Endothelial cell of umbilical vein (primary cell): ENCODE data around the gene BBS10. TPM values are rescaled to one million over a fixed set of nuclear protein-coding genes. Genes with fewer than 3 reads are reported as not detected.

Experiments used
- BruUV-seq: library from RNA; stranded (reverse); fragments of 400-500 nt; replicated peaks from 2 replicates; lab custom pipeline; 2021; lab: Mats Ljungman, UMichigan
- CTCF ChIA-PET: fragments of 300-600, 350-600 bp; sonication (Branson Sonifier 250); formaldehyde crosslinking; loops from one replicate; lab custom pipeline; 2021; ENCODE audit warnings: antibody characterized with exemption, inconsistent platforms; lab: Charles Lee
- POLR2A ChIA-PET: fragments of 300-600, 350-600 bp; sonication (Branson Sonifier 250); formaldehyde crosslinking; loops from one replicate; lab custom pipeline; 2021; ENCODE audit warnings: antibody characterized with exemption, inconsistent platforms; lab: Charles Lee
- DNase-seq: peaks from one replicate; pipeline ENCODE4 v3.0.0-alpha.2; 2011; ENCODE audit warnings: low read depth, low spot score
- FAIRE-seq: peaks from 2 replicates; lab custom pipeline; 2011; peaks lifted over from hg19 to GRCh38; lab: Jason Lieb, UNC
- H2AFZ ChIP-seq: 2 replicates; pipeline ENCODE4 v1.6.0; 2012; ENCODE audit warnings: low read depth, low read length, control low read depth, inconsistent platforms
- H3K27ac ChIP-seq: 2 replicates; pipeline ENCODE4 v1.5.1; 2011; ENCODE audit warnings: low read depth, mild to moderate bottlenecking, control low read depth, low read length, moderate library complexity; ENCODE audit not compliant: insufficient read depth
- H3K27me3 ChIP-seq, 2 experiments: 2 replicates each; pipeline versions ENCODE4 v1.6.0 to v1.6.1; 2011; ENCODE audit warnings: low read length in 2 of 2, mixed read lengths in 1 of 2; ENCODE audit not compliant: control insufficient read depth in 2 of 2, insufficient read depth in 2 of 2
- H3K36me3 ChIP-seq, 2 experiments: 2 replicates in 1 of 2; 3 replicates in 1 of 2; pipeline ENCODE4 v1.5.1; 2011; ENCODE audit warnings: low read length in 2 of 2, mild to moderate bottlenecking in 1 of 2, moderate library complexity in 1 of 2; ENCODE audit not compliant: control insufficient read depth in 2 of 2, insufficient read depth in 2 of 2; ENCODE audit errors: extremely low read depth in 1 of 2
- H3K4me1 ChIP-seq: 3 replicates; pipeline ENCODE4 v1.5.1; 2011; ENCODE audit warnings: mild to moderate bottlenecking, low read length; ENCODE audit not compliant: control insufficient read depth, insufficient read depth; ENCODE audit errors: extremely low read depth
- H3K4me2 ChIP-seq: 2 replicates; pipeline ENCODE4 v1.6.1; 2011; ENCODE audit warnings: low read length, control low read depth, mixed read lengths; ENCODE audit not compliant: insufficient read depth
- H3K4me3 ChIP-seq, 3 experiments: fragments of 200-600 bp in 1 of 3; sonication (generic), shearing (Covaris generic) in 1 of 3; replicated peaks in 1 of 3; 2 replicates each; pipeline ENCODE4 v1.5.1; 2011 to 2016; ENCODE audit warnings: control low read depth in 3 of 3, low read length in 3 of 3, mild to moderate bottlenecking in 2 of 3, inconsistent platforms in 1 of 3, low read depth in 1 of 3, moderate library complexity in 1 of 3; ENCODE audit not compliant: insufficient read depth in 1 of 3
- H3K79me2 ChIP-seq: 2 replicates; pipeline ENCODE4 v1.6.0; 2012; ENCODE audit warnings: low read length, inconsistent platforms; ENCODE audit not compliant: control insufficient read depth, insufficient read depth
- H3K9ac ChIP-seq: replicated peaks from 2 replicates; pipeline ENCODE3; 2011; ENCODE audit warnings: low read length, control low read depth; ENCODE audit not compliant: insufficient read depth; ENCODE audit errors: extremely low read depth
- H3K9me1 ChIP-seq: replicated peaks from 3 replicates; pipeline ENCODE4 v1.6.0; 2011; ENCODE audit warnings: mild to moderate bottlenecking, low read length; ENCODE audit not compliant: control insufficient read depth, insufficient read depth; ENCODE audit errors: extremely low read depth
- H3K9me3 ChIP-seq: replicated peaks from 2 replicates; pipeline ENCODE4 v1.5.1; 2012; ENCODE audit warnings: low read length, inconsistent platforms; ENCODE audit not compliant: control insufficient read depth, insufficient read depth
- H4K20me1 ChIP-seq: replicated peaks from 2 replicates; pipeline ENCODE3; 2011; ENCODE audit warnings: mild to moderate bottlenecking, low read length; ENCODE audit not compliant: control insufficient read depth, insufficient read depth; ENCODE audit errors: extremely low read depth
- EZH2 ChIP-seq: IDR thresholded peaks from 2 replicates; pipeline ENCODE4 v1.6.1; 2012; ENCODE audit warnings: borderline replicate concordance, low read depth, mild to moderate bottlenecking, moderate library complexity, low read length, inconsistent platforms; ENCODE audit not compliant: severe bottlenecking
- FOS ChIP-seq: IDR thresholded peaks from 2 replicates; pipeline ENCODE4 v1.6.1; 2011; ENCODE audit warnings: mild to moderate bottlenecking, low read length, moderate library complexity, borderline replicate concordance; ENCODE audit not compliant: insufficient read depth
- GATA2 ChIP-seq: IDR thresholded peaks from 2 replicates; pipeline ENCODE4 v1.7.0; 2011; ENCODE audit warnings: low read depth, mild to moderate bottlenecking, moderate library complexity, mixed read lengths, low read length; ENCODE audit not compliant: insufficient read length, insufficient read depth
- JUN ChIP-seq: IDR thresholded peaks from 2 replicates; pipeline ENCODE4 v1.6.1; 2011; ENCODE audit warnings: borderline replicate concordance, low read depth; ENCODE audit not compliant: insufficient read length, insufficient read depth
- MYC ChIP-seq: IDR thresholded peaks from one replicate; pipeline ENCODE4 v1.6.1; 2011; ENCODE audit warnings: mild to moderate bottlenecking, low read depth, low read length
- POLR2A ChIP-seq: IDR thresholded peaks from 2 replicates; pipeline ENCODE4 v1.6.1; 2012; ENCODE audit warnings: low read depth, mild to moderate bottlenecking, control low read depth, low read length
- POLR2AphosphoS5 ChIP-seq: IDR thresholded peaks from 2 replicates; pipeline ENCODE4 v1.6.1; 2012; ENCODE audit warnings: low read depth, mild to moderate bottlenecking, control low read depth, low read length, moderate library complexity; ENCODE audit not compliant: insufficient read depth
- dilution Hi-C: fragments of 300-500 bp; cut with MboI; formaldehyde crosslinking; loops from one replicate; pipeline ENCODE4 v1.15.0; 2019; ENCODE audit warnings: low sequenced_read_pairs; ENCODE audit not compliant: extremely low pct_ligation_motif_present
- intact Hi-C: fragments of 100-400 bp; cut with micrococcal nuclease; formaldehyde crosslinking; loops from one replicate; pipeline ENCODE4 v1.10.0; 2022
- polyA plus RNA-seq, 4 experiments: library from polyadenylated mRNA; depleted of rRNA in 3 of 4; stranded (reverse) in 3 of 4; unstranded in 1 of 4; fragments of >200 nt; gene quantifications; 2 replicates each; pipeline versions ENCODE4 v1.2.1 to v1.2.3, GENCODE V29; 2011 to 2012; ENCODE audit warnings: missing spikeins in 1 of 4
- total RNA-seq: library from RNA; stranded (reverse); gene quantifications from 2 replicates; pipeline ENCODE4 v1.2.3, GENCODE V29; 2021
- TF ChIP-seq, protein P1 (sequence below), 2 donors: IDR thresholded peaks; 1 replicate in 1 of 2; 2 replicates in 1 of 2; pipeline ENCODE4 v1.5.1; 2011; ENCODE audit warnings: low read length in 2 of 2, mild to moderate bottlenecking in 2 of 2, moderate library complexity in 2 of 2, control low read depth in 1 of 2, inconsistent platforms in 1 of 2, low read depth in 1 of 2; ENCODE audit not compliant: insufficient read depth in 1 of 2; ENCODE audit errors: extremely low read depth in 1 of 2
- TF ChIP-seq, protein P2 (sequence below): IDR thresholded peaks from 2 replicates; pipeline ENCODE4 v1.6.1; 2011; ENCODE audit not compliant: insufficient read depth, insufficient read length

The BBS10 gene
- total and polyA plus RNA-seq, 2 donors (not counting 3 experiments of a cell fraction or from before 2014, with no cell fraction given), result 3.4 to 7.8 TPM

DNA sequence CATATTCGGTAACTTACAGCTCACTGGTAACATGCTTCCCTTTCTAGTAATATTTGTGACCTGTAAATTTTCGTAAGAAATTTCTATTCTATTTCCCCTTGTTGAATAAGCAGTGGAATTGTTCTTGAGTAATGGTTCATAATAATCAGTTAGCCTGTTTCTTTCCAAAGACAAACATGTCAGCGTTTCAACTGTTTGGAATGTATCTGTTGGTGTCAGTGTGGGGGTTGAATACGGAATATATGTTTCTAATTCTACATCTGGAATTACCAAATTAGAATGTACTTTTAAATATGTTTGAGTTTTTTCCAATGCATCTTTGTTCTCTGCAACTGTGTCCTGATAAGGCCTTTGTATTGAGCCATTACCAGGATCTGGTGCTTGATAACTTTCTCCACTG, 2.0 kb downstream of the BBS10 start:
- Histone ChIP-seq H3K27me3 (no peaks in the 10 kb centered on the region), H3K27ac (no peak overlapping the region), H4K20me1 (no peaks in the 10 kb centered on the region), H3K4me2 (no peak overlapping the region), H3K36me3 (no peaks in the 10 kb centered on the region), H3K4me3 (no peak overlapping the region), H3K9me3 (no peaks in the 10 kb centered on the region), H2AFZ (no peak overlapping the region), H3K4me1 (peaks cover 25% of the 10 kb centered on the region), H3K9me1 (no peaks in the 10 kb centered on the region), H3K79me2 (peaks cover 12% of the 10 kb centered on the region), H3K9ac (no peak overlapping the region)
- ChIA-PET POLR2A (no interaction called here), CTCF (interaction anchor here (0.9 to 1.9 kb wide), 8 partner anchors 55 to 315 kb away, joined by 3 to 5 read pairs (median 3); partner anchors contain the start of gene PHLDA1)
- intact Hi-C loops (loop anchor here (5.0 kb wide), 3 partner anchors 289 to 1014 kb away; partner anchors contain the start of genes CAPS2, GLIPR1L1 and KRR1), dilution Hi-C loops (loop anchor here (25.0 kb wide), 1 partner anchor 259 kb away; the partner anchor contains the start of gene NAP1L1)
- DNase-seq (no peak), FAIRE-seq (no peak)
- no TSS peak for BruUV-seq
- no peak for TF ChIP-seq POLR2A
- TF ChIP-seq FOS, result no peak
- TF ChIP-seq, protein P1, sequence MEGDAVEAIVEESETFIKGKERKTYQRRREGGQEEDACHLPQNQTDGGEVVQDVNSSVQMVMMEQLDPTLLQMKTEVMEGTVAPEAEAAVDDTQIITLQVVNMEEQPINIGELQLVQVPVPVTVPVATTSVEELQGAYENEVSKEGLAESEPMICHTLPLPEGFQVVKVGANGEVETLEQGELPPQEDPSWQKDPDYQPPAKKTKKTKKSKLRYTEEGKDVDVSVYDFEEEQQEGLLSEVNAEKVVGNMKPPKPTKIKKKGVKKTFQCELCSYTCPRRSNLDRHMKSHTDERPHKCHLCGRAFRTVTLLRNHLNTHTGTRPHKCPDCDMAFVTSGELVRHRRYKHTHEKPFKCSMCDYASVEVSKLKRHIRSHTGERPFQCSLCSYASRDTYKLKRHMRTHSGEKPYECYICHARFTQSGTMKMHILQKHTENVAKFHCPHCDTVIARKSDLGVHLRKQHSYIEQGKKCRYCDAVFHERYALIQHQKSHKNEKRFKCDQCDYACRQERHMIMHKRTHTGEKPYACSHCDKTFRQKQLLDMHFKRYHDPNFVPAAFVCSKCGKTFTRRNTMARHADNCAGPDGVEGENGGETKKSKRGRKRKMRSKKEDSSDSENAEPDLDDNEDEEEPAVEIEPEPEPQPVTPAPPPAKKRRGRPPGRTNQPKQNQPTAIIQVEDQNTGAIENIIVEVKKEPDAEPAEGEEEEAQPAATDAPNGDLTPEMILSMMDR (IDR thresholded peaks at IDR 0.05; ENCODE audit: extremely low read depth in 1 of 2, insufficient read depth in 1 of 2, low read depth in 1 of 2, low read length in 2 of 2), result no peak
- TF ChIP-seq, protein P2, sequence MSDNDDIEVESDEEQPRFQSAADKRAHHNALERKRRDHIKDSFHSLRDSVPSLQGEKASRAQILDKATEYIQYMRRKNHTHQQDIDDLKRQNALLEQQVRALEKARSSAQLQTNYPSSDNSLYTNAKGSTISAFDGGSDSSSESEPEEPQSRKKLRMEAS, result no peak

DNA sequence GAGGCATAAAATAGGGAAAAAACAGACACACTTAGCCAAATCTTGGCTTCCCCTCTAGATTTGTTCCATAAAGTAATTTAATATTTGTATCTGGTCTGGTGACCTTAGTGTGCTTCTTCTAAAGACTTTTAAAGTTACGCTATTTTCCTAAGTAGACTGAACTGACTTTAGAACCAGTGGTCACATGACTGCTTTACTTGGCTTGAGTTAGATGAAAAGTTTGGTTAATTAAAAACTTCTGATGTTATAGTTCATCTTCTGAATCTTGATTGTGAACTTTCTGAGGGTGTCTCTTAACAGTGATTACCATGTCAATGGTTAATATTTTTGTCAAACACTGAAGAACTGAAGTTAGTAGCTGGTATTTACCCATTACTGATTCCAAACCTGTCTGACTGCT, 2.6 kb downstream of the BBS10 start:
- Histone ChIP-seq H3K27me3 (no peaks in the 10 kb centered on the region), H3K4me3 (no peak overlapping the region), H2AFZ (no peak overlapping the region), H3K27ac (no peak overlapping the region), H3K36me3 (no peaks in the 10 kb centered on the region), H4K20me1 (no peaks in the 10 kb centered on the region), H3K9me1 (no peaks in the 10 kb centered on the region), H3K4me2 (no peak overlapping the region), H3K9me3 (no peaks in the 10 kb centered on the region), H3K4me1 (peaks cover 32% of the 10 kb centered on the region), H3K9ac (no peak overlapping the region), H3K79me2 (peaks cover 12% of the 10 kb centered on the region)
- POLR2A ChIA-PET, result no interaction called here
- TF ChIP-seq, protein P2, result no peak
- TF ChIP-seq, protein P1 (IDR thresholded peaks at IDR 0.05; ENCODE audit: extremely low read depth in 1 of 2, insufficient read depth in 1 of 2, low read depth in 1 of 2, low read length in 2 of 2), result no peak
- TF ChIP-seq POLR2AphosphoS5 (no peak), GATA2 (no peak), FOS (no peak), JUN (no peak), POLR2A (no peak), EZH2 (no peak), MYC (no peak)
- FAIRE-seq, result no peak
- intact Hi-C loops (loop anchor here (5.0 kb wide), 3 partner anchors 288 to 1013 kb away; partner anchors contain the start of genes CAPS2, GLIPR1L1 and KRR1), dilution Hi-C loops (loop anchor here (25.0 kb wide), 1 partner anchor 258 kb away; the partner anchor contains the start of gene NAP1L1)
- BruUV-seq, result no TSS peak
- CTCF ChIA-PET, result interaction anchor here (0.9 to 1.9 kb wide), 9 partner anchors 55 to 314 kb away, joined by 3 to 5 read pairs (median 3); partner anchors contain the start of gene PHLDA1
- no peak for DNase-seq
